Neural crest cell (in vitro differentiated cells): Measurements from ENCODE around the gene MRPS35. TPM values are rescaled to one million over a fixed set of nuclear protein-coding genes. Genes with fewer than 3 reads are reported as not detected.

ENCODE experiments used
- DNase-seq: peaks from one replicate; pipeline ENCODE4 v3.0.0; 2021; ENCODE audit warnings: low read depth, mixed read lengths, low spot score
- H3K27ac Mint-ChIP-seq: one replicate; pipeline ENCODE4 v1.8.0; 2021; ENCODE audit warnings: mild to moderate bottlenecking, mixed read lengths; ENCODE audit not compliant: unreplicated experiment
- H3K27me3 Mint-ChIP-seq: 2 replicates; pipeline ENCODE4 v1.8.0; 2021; ENCODE audit warnings: low read depth, mild to moderate bottlenecking, mixed read lengths
- H3K36me3 Mint-ChIP-seq: 2 replicates; pipeline ENCODE4 v1.8.0; 2021; ENCODE audit warnings: low read depth, mild to moderate bottlenecking, mixed read lengths
- H3K4me1 Mint-ChIP-seq: 2 replicates; pipeline ENCODE4 v1.8.0; 2021; ENCODE audit warnings: mixed read lengths
- H3K4me3 Mint-ChIP-seq: one replicate; pipeline ENCODE4 v1.8.0; 2021; ENCODE audit warnings: mild to moderate bottlenecking, mixed read lengths
- H3K9me3 Mint-ChIP-seq: 2 replicates; pipeline ENCODE4 v1.8.0; 2021; ENCODE audit warnings: mixed read lengths
- total RNA-seq: library from RNA; stranded (reverse); gene quantifications from 2 replicates; pipeline ENCODE4 v1.2.1, GENCODE V29; 2021
- TF ChIP-seq, protein P1 (sequence below): fragments of 200-600 bp; sonication (generic); conservative IDR thresholded peaks from 2 replicates; pipeline ENCODE4 v1.5.0; 2021; ENCODE audit warnings: antibody characterized with exemption, mild to moderate bottlenecking

Gene MRPS35
- total RNA-seq, 1 donor from 2014 or later = 35.4 TPM

DNA sequence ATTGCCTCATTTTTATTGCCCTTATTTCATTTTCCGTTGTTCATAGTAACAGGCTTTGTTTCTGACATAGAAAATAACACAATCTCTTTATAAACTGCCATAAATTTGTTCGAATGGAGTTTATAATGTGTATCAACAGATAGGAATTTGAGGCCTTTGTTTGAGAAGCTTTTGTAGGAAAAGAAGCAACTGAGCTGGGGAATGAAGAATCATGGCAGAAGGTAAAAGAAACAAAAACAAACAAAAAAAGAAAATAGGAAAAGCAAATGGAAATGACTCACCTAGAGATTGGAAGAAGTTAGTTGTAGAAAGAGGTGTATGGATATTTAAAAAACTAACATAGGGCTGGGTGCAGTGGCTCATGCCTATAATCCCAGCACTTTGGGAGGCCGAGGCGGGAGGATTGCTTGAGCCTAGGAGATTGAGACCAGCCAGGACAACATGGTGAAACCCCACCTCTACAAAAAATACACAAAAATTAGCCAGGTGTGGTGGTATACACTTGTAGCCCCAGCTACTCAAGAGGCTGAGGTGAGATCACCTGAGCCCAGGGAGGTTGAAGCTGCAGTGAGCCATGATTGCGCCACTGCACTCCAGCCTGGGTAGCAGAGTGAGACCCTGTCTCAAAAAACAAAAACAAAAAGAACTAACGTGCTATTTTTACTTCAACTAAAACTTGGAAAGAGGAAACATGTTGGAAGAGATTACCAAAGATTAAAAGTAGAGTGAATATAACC is 14.9 kb upstream of the MRPS35 start:
- H3K9me3 Mint-ChIP-seq = no peaks in the 10 kb centered on the region
- TF ChIP-seq, protein P1, sequence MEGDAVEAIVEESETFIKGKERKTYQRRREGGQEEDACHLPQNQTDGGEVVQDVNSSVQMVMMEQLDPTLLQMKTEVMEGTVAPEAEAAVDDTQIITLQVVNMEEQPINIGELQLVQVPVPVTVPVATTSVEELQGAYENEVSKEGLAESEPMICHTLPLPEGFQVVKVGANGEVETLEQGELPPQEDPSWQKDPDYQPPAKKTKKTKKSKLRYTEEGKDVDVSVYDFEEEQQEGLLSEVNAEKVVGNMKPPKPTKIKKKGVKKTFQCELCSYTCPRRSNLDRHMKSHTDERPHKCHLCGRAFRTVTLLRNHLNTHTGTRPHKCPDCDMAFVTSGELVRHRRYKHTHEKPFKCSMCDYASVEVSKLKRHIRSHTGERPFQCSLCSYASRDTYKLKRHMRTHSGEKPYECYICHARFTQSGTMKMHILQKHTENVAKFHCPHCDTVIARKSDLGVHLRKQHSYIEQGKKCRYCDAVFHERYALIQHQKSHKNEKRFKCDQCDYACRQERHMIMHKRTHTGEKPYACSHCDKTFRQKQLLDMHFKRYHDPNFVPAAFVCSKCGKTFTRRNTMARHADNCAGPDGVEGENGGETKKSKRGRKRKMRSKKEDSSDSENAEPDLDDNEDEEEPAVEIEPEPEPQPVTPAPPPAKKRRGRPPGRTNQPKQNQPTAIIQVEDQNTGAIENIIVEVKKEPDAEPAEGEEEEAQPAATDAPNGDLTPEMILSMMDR = no peak
- DNase-seq = no peak
- peaks cover 7% of the 10 kb centered on the region for H3K36me3 Mint-ChIP-seq
- H3K27ac Mint-ChIP-seq = no peak overlapping the region
- H3K4me3 Mint-ChIP-seq = no peak overlapping the region
- H3K27me3 Mint-ChIP-seq = no peaks in the 10 kb centered on the region
- no peaks in the 10 kb centered on the region for H3K4me1 Mint-ChIP-seq

DNA sequence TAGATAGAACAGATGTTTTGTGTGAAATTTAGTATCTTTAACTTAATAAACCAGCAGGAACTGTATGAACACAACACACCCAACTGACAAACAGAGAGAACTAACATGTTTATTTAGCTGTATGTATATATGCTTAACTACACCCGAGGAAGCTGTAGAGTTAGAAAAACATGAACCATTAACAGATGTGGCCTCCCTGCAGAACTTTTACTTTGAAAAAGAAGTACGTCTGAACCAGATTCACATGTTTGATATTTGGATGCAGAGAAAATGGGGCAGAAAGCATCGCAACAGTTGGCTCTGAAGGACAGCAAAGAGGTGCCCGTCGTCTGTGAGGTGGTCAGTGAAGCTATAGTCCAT is 14.4 kb upstream of the MRPS35 start, which contains the start of gene REP15:
REP15 (plus strand) TSS at position 155 of the 360 bp plus-strand sequence; CDS start at position 271, 116 bp downstream.
- H3K36me3 Mint-ChIP-seq = peaks cover 7% of the 10 kb centered on the region
- TF ChIP-seq, protein P1 = no peak
- DNase-seq = no peak
- H3K4me1 Mint-ChIP-seq = no peaks in the 10 kb centered on the region
- H3K27me3 Mint-ChIP-seq = no peaks in the 10 kb centered on the region
- no peaks in the 10 kb centered on the region for H3K9me3 Mint-ChIP-seq
- H3K27ac Mint-ChIP-seq = no peak within 1 kb of the TSS
- H3K4me3 Mint-ChIP-seq = no peak within 1 kb of the TSS

DNA sequence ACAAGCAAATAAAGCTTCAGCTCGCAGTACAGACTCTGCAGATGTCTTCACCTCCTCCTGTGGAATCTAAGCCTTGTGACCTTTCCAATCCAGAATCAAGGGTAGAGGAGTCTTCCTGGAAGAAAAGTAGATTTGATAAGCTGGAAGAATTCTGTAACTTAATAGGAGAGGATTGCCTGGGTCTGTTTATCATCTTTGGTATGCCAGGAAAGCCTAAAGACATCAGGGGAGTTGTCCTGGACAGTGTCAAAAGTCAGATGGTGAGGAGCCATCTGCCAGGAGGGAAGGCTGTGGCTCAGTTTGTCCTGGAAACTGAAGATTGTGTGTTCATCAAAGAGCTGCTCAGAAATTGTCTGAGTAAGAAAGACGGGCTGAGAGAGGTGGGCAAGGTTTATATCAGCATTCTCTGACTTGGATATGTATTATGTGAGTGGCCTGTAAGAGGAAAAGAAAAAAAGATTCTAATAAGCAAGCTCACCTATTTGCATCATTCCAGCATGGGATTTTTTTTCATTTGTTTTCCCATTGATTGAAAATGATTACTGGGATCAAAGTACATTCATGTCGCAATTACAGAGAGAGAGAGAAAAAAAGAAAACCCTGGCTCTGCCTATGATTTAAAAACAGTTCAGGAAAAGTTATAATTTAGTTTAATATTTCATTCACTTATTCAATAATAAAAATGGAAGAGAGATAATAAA is 13.6 kb upstream of the MRPS35 start:
- Mint-ChIP-seq H3K36me3 (peaks cover 5% of the 10 kb centered on the region), H3K27ac (no peak overlapping the region)

DNA sequence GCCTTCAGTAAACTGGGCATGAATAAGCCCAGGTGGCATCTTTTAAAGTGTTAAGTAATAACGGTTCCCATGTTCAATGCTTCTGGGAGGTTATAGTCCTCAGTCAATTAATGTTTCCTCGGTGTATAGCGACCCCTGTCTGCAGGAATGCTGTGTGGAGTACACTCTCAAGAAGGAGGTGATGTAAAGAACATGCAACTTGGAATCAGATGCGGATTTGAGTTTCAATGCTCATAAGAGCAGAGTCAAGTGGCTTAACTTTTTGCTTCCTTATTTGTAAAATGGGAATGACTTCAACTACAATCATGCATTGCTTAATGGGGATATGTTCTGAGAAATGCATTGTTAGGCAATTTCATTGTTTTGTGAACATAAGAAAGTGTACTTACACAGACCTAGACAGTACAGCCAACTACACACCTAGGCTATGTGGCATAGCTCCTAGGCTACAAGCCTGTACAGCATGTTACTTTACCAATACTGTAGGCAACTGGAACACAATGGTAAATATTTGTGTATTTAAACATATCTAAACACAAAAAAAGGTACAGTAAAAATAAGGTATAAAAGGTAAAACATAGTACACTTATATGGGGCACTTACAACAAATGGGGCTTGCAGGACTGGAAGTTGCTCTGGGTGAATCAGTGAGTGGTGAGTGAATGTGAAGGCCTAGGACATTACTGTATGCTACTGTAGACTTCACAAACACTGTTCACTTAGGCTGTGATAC is 6.7 kb upstream of the MRPS35 start:
- TF ChIP-seq, protein P1 = peak; percentile 98
- Mint-ChIP-seq H3K27ac (no peak overlapping the region), H3K4me1 (peaks cover 4% of the 10 kb centered on the region), H3K27me3 (no peaks in the 10 kb centered on the region), H3K36me3 (no peaks in the 10 kb centered on the region), H3K9me3 (no peaks in the 10 kb centered on the region), H3K4me3 (no peak overlapping the region)
- DNase-seq = peak; percentile 78

More for the DNA sequence above, 13.6 kb upstream of the MRPS35 start:
- Mint-ChIP-seq H3K4me1 (no peaks in the 10 kb centered on the region), H3K9me3 (no peaks in the 10 kb centered on the region), H3K4me3 (no peak overlapping the region), H3K27me3 (no peaks in the 10 kb centered on the region)
- no peak for DNase-seq
- TF ChIP-seq, protein P1 = no peak

DNA sequence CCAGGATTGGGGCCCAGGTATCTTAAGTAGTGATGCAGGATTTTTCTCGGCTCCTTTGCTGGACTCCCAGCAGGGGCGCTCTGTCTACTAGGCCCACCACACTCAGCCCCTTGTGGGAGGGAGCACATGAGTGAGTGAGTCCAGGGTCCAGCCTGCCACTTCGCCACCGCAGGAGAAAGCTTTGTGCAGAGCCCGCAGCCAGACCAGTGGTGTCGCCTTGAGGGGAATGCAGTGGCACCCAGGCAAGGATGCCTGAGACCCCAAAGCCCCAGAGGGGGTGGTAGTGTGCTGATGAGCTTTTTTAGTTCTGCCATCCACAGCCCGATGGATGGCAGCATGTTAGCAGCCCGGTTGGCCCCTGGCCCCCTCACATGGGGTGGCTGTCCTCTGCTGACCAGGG is 5.4 kb upstream of the MRPS35 start:
- Mint-ChIP-seq H3K27me3 (no peaks in the 10 kb centered on the region), H3K4me1 (peaks cover 8% of the 10 kb centered on the region), H3K9me3 (no peaks in the 10 kb centered on the region), H3K36me3 (no peaks in the 10 kb centered on the region), H3K4me3 (no peak overlapping the region), H3K27ac (peak overlapping the region; percentile 43)
- no peak for DNase-seq
- TF ChIP-seq, protein P1 = peak; percentile 17
